Measurements from ENCODE around the gene HMGCS2. TPM values are rescaled to one million over a fixed set of nuclear protein-coding genes. Genes with fewer than 3 reads are reported as not detected.

The HMGCS2 gene
- polyA plus RNA-seq, 1 of the 3 experiments (the other 2 are of a cell fraction), result not detected

- TF ChIP-seq EZH2phosphoT487 (IDR thresholded peaks at IDR 0.05; ENCODE audit: borderline replicate concordance, low read depth) (no peak), EP300 (IDR thresholded peaks at IDR 0.05; ENCODE audit: borderline replicate concordance in 1 of 2, low read depth in 1 of 2, low read length in 1 of 2) (no peak), RFX5 (IDR thresholded peaks at IDR 0.05; ENCODE audit: low read length) (no peak), GATA2 (CRISPR knock-in tag; IDR thresholded peaks at IDR 0.05) (no peak), ELF1 (IDR thresholded peaks at IDR 0.05) (no peak)
Observed at GRCh38 chr1:119762953-119763352, 5.8 kb downstream of the HMGCS2 start (continued).

DNA sequence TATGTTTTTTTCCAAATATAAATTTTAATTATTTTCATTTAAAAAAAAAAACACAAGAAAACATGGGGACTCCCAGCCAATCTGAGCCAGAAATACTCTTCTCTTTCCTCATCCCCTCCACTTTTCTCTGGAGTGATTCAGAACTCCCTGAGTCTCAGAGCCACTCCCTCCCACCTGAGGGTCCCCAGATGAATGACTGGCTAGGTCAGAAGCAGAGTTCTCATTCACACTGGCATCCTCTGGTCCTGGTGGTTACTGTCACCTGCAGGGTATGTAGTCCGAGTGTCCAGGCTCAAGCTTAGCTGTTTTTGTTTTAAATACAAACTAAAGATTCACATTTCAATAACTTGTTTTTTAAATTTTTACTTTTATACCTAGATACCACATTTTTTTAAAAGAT is 6.3 kb downstream of the HMGCS2 start:
- no peak overlapping the region for H3K4me2 ChIP-seq
- H3K36me3 ChIP-seq (replicated peaks in 1 of 2; ENCODE audit: control insufficient read depth in 1 of 2, insufficient read depth in 2 of 2, low read length in 1 of 2), result no peaks in the 10 kb centered on the region
- WGBS (ENCODE audit: low lambda C conversion rate), result 62% methylated on average over 1 of the region's 1 CpG
- CTCF ChIA-PET, result interaction anchor here (7.6 kb wide), 1 partner anchor 17 kb away, joined by 70 read pairs; no protein-coding TSS in a partner anchor
- 0 out of 2 replicates have a peak, but pooled peaks cover 5% of the 10 kb centered on the region for H3K27me3 ChIP-seq (ENCODE audit: insufficient read depth)
- TF ChIP-seq ELF1 (IDR thresholded peaks at IDR 0.05) (no peak), SMC3 (IDR thresholded peaks at IDR 0.05; ENCODE audit: low read depth, low read length) (no peak), NFIC (IDR thresholded peaks at IDR 0.05; ENCODE audit: borderline replicate concordance) (no peak), MXI1 (IDR thresholded peaks at IDR 0.05; ENCODE audit: low read depth, low read length) (no peak), FOXM1 (IDR thresholded peaks at IDR 0.05; ENCODE audit: low read depth) (no peak), EZH2phosphoT487 (IDR thresholded peaks at IDR 0.05; ENCODE audit: borderline replicate concordance, low read depth) (no peak), YY1 (IDR thresholded peaks at IDR 0.05; ENCODE audit: low read depth) (no peak), REST (IDR thresholded peaks at IDR 0.05; ENCODE audit: low read depth, low read length) (no peak), ZBTB33 (IDR thresholded peaks at IDR 0.05; ENCODE audit: borderline replicate concordance, low read depth) (no peak), MEF2A (IDR thresholded peaks at IDR 0.05; ENCODE audit: borderline replicate concordance, low read depth) (no peak), EP300 (IDR thresholded peaks at IDR 0.05; ENCODE audit: borderline replicate concordance in 1 of 2, low read depth in 1 of 2, low read length in 1 of 2) (no peak), TCF12 (IDR thresholded peaks at IDR 0.05) (no peak), JUND (IDR thresholded peaks at IDR 0.05) (no peak), CHD2 (IDR thresholded peaks at IDR 0.05; ENCODE audit: low read length, partially characterized antibody) (no peak), FOSL2 (IDR thresholded peaks at IDR 0.05; ENCODE audit: borderline replicate concordance, low read depth) (no peak)
- TF ChIP-seq, protein P1, sequence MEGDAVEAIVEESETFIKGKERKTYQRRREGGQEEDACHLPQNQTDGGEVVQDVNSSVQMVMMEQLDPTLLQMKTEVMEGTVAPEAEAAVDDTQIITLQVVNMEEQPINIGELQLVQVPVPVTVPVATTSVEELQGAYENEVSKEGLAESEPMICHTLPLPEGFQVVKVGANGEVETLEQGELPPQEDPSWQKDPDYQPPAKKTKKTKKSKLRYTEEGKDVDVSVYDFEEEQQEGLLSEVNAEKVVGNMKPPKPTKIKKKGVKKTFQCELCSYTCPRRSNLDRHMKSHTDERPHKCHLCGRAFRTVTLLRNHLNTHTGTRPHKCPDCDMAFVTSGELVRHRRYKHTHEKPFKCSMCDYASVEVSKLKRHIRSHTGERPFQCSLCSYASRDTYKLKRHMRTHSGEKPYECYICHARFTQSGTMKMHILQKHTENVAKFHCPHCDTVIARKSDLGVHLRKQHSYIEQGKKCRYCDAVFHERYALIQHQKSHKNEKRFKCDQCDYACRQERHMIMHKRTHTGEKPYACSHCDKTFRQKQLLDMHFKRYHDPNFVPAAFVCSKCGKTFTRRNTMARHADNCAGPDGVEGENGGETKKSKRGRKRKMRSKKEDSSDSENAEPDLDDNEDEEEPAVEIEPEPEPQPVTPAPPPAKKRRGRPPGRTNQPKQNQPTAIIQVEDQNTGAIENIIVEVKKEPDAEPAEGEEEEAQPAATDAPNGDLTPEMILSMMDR (IDR thresholded peaks at IDR 0.05), result no peak
- TF ChIP-seq, protein P2, sequence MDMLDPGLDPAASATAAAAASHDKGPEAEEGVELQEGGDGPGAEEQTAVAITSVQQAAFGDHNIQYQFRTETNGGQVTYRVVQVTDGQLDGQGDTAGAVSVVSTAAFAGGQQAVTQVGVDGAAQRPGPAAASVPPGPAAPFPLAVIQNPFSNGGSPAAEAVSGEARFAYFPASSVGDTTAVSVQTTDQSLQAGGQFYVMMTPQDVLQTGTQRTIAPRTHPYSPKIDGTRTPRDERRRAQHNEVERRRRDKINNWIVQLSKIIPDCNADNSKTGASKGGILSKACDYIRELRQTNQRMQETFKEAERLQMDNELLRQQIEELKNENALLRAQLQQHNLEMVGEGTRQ (IDR thresholded peaks at IDR 0.05; ENCODE audit: borderline replicate concordance, low read depth, low read length), result no peak
- TF ChIP-seq, protein P3, sequence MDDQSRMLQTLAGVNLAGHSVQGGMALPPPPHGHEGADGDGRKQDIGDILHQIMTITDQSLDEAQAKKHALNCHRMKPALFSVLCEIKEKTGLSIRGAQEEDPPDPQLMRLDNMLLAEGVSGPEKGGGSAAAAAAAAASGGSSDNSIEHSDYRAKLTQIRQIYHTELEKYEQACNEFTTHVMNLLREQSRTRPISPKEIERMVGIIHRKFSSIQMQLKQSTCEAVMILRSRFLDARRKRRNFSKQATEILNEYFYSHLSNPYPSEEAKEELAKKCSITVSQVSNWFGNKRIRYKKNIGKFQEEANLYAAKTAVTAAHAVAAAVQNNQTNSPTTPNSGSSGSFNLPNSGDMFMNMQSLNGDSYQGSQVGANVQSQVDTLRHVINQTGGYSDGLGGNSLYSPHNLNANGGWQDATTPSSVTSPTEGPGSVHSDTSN (IDR thresholded peaks at IDR 0.05), result no peak
- TF ChIP-seq, protein P4, sequence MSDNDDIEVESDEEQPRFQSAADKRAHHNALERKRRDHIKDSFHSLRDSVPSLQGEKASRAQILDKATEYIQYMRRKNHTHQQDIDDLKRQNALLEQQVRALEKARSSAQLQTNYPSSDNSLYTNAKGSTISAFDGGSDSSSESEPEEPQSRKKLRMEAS (IDR thresholded peaks at IDR 0.05; ENCODE audit: low read depth), result no peak
- H3K4me1 ChIP-seq (ENCODE audit: control insufficient read depth in 1 of 2, insufficient read depth in 2 of 2, low read depth in 1 of 2, low read length in 1 of 2), result peaks cover 0 to 7% of the 10 kb centered on the region in 2 experiments; a peak in 1 of 4 replicates
- no peak overlapping the region for H3K27ac ChIP-seq (ENCODE audit: low read depth in 2 of 2, low read length in 1 of 2)
- POLR2A ChIA-PET, result no interaction called here
- H3F3A ChIP-seq (replicated peaks; ENCODE audit: insufficient read depth), result no peaks in the 10 kb centered on the region
- H3K79me2 ChIP-seq (ENCODE audit: insufficient read depth), result no peaks in the 10 kb centered on the region
- H3K9me3 ChIP-seq, result no peaks in the 10 kb centered on the region
- no peaks in the 10 kb centered on the region for H3K9me2 ChIP-seq
- no peak overlapping the region for H2AFZ ChIP-seq (ENCODE audit: low read depth)
- H4K20me1 ChIP-seq (ENCODE audit: insufficient read depth), result no peaks in the 10 kb centered on the region
- H3K4me3 ChIP-seq (ENCODE audit: low read depth in 2 of 2, low read length in 1 of 2), result no peak overlapping the region
- H3K9ac ChIP-seq, result no peak overlapping the region
- DNase-seq, result no peak

All from SK-N-SH (cell line).